NB4 (cell line): ENCODE measurements around the gene CPD.
A peak's percentile ranks its signal among the peaks of the same experiment; 100 is the strongest.

Experiments
- DNase-seq: peaks from one replicate; pipeline ENCODE4 v3.0.0; 2010; ENCODE audit warnings: low read depth
- H3K4me3 ChIP-seq: one replicate; pipeline ENCODE4 v1.5.1; 2011; ENCODE audit warnings: mild to moderate bottlenecking, low read depth, low read length, moderate library complexity
- MYC ChIP-seq: IDR thresholded peaks from 2 replicates; pipeline ENCODE4 v1.6.1; 2011; ENCODE audit warnings: low read depth, low read length
- POLR2A ChIP-seq: IDR thresholded peaks from 2 replicates; pipeline ENCODE4 v1.6.1; 2011; ENCODE audit warnings: mild to moderate bottlenecking; ENCODE audit not compliant: insufficient read length; ENCODE audit errors: extremely low read depth
- TF ChIP-seq, protein P1 (sequence below): IDR thresholded peaks from one replicate; pipeline ENCODE4 v1.5.1; 2012; ENCODE audit warnings: low read depth, low read length
- TF ChIP-seq, protein P2 (sequence below): IDR thresholded peaks from 2 replicates; pipeline ENCODE4 v1.6.1; 2011; ENCODE audit warnings: low read depth, low read length

CPD gene

DNA sequence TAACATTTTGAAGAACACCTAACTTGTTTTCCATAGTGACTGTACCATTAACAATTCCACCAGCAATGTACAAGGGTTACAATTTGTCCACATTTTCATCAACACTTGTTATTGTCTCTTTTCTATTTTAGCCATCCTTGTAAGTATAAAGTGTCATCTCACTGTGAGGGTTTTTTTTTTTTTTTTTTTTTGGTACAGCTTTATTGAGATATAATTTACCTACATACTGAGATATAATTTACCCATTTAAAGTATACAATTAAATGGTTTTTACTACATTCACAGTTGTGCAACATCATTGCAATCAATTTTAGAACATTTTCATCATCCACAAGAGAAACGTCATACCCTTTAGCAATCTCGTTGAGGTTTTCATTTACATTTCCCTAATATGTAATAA is 27.0 kb upstream of the CPD start:
- H3K4me3 ChIP-seq, result no peak overlapping the region
- TF ChIP-seq MYC, result no peak
- TF ChIP-seq, protein P1, sequence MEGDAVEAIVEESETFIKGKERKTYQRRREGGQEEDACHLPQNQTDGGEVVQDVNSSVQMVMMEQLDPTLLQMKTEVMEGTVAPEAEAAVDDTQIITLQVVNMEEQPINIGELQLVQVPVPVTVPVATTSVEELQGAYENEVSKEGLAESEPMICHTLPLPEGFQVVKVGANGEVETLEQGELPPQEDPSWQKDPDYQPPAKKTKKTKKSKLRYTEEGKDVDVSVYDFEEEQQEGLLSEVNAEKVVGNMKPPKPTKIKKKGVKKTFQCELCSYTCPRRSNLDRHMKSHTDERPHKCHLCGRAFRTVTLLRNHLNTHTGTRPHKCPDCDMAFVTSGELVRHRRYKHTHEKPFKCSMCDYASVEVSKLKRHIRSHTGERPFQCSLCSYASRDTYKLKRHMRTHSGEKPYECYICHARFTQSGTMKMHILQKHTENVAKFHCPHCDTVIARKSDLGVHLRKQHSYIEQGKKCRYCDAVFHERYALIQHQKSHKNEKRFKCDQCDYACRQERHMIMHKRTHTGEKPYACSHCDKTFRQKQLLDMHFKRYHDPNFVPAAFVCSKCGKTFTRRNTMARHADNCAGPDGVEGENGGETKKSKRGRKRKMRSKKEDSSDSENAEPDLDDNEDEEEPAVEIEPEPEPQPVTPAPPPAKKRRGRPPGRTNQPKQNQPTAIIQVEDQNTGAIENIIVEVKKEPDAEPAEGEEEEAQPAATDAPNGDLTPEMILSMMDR, result no peak
- DNase-seq, result peak; percentile 48

DNA sequence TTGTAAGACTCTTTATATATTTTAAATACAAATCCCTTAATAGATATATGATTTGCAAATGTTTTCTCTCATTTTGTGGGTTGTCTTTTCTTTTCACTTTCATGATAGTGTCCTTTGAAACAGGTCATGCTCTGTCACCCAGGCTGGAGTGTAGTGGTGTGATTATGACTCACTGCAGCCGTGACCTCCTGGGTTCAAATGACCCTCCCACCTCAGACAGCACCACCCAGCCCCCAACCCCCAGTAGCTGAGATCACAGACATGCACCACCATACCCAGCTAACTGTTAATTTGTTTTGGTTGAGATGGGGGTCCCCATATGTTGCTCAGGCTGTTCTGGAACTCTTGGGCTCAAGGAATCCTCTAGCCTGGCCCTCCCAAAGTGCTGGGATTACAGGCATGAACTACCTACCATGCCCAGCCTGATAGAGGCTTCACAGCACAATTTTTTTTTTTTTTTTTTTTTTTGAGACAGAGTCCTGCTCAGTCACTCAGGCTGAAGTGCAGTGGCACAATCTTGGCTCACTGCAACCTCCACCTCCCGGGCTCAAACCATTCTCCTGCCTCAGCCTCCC is 26.4 kb upstream of the CPD start:
- TF ChIP-seq, protein P2, sequence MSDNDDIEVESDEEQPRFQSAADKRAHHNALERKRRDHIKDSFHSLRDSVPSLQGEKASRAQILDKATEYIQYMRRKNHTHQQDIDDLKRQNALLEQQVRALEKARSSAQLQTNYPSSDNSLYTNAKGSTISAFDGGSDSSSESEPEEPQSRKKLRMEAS, result no peak
- no peak for TF ChIP-seq POLR2A
- TF ChIP-seq, protein P1, result no peak
- no peak for TF ChIP-seq MYC
- no peak overlapping the region for H3K4me3 ChIP-seq
- peak; percentile 40 for DNase-seq

DNA sequence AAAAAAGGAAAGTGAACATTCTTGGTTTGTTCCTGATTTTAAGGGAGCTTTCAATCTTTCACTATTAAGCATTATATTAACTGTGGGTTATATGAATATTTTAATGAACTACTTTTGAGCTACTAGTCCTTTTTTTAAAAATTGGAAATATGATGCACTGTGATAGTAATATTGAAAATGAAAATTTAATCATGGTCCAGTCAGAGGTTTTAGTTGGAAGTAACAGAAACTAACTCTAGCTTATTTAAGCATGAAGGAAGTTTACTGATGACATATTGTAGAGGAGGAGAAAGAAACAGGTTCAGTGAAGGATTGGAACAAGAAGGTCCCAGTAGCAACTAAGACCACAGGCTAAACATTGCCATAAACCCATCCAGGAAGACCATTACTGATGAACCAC is 24.0 kb upstream of the CPD start:
- H3K4me3 ChIP-seq, result no peak overlapping the region
- TF ChIP-seq, protein P1, result no peak
- TF ChIP-seq, protein P2, result no peak
- no peak for TF ChIP-seq POLR2A
- TF ChIP-seq MYC, result no peak
- DNase-seq, result no peak

DNA sequence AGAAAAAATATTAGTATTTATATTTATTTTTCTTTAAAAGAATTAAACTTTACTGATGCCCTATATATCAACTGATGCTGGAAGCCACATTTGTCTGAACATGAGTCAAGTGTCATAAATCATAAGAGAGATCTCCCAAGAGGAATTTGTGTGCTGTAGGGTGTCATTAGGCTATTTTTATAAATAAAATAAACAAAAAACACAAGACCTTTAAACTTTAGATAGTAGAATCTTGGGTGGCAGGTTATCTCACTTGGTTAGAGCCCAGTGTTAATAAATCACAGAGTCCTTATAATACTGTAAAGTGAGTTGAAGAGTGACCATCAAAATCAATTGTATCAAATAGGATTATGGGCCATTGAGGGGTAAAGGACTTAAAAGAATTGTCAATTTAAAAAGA is 21.3 kb upstream of the CPD start:
- no peak overlapping the region for H3K4me3 ChIP-seq
- no peak for DNase-seq
- TF ChIP-seq POLR2A, result no peak
- TF ChIP-seq, protein P1, result no peak
- TF ChIP-seq, protein P2, result no peak
- no peak for TF ChIP-seq MYC

DNA sequence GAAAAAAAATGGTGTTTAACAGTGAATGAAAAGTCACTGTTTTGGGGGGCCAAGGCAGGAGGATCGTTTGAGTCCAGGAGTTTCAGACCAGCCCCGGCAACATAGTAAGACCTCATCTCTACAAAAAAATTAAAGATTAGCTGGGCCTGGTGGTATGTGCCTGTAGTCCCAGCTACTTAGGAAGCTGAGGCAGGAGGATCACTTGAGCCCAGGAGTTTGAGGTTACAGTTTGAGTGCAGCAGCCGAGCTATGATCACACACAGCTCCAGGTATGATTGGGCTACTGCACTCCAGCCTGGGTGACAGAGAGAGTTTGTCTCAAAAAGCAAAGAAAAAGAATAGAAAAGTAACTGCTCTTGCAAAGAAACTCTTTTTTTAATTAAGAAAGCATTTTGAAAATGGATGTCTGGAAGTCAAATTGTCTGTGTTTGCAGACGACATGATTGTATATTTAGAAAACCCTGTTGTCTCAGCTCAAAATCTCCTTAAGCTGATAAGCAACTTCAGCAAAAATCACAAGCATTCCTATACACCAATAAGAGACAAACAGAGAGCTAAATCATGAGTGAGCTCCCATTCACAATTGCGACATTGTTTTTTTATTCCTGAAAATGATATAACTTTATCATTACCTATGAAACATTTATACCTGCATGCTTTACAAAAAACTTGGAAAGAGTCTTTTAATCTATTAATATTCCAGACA is 20.5 kb upstream of the CPD start:
- H3K4me3 ChIP-seq, result no peak overlapping the region
- TF ChIP-seq POLR2A, result no peak
- no peak for TF ChIP-seq MYC
- TF ChIP-seq, protein P1, result no peak
- TF ChIP-seq, protein P2, result no peak

More for the DNA sequence above, 20.5 kb upstream of the CPD start:
- no peak for DNase-seq
